Adipocyte (in vitro differentiated cells): Measurements from ENCODE around the gene FAF1.

Experiments
- DNase-seq: peaks from one replicate; pipeline ENCODE4 v3.0.0-alpha.2; 2015; ENCODE audit warnings: low read depth
- H3K27me3 ChIP-seq: replicated peaks from 2 replicates; pipeline ENCODE4 v1.7.0; 2013; ENCODE audit warnings: mild to moderate bottlenecking, low read length, moderate library complexity; ENCODE audit not compliant: control insufficient read depth, insufficient read depth
- H3K36me3 ChIP-seq: 2 replicates; pipeline ENCODE4 v1.7.0; 2013; ENCODE audit warnings: low read length, mild to moderate bottlenecking, moderate library complexity; ENCODE audit not compliant: control insufficient read depth, insufficient read depth, severe bottlenecking
- H3K4me1 ChIP-seq: 2 replicates; pipeline ENCODE4 v1.7.0; 2013; ENCODE audit warnings: mild to moderate bottlenecking, low read length, moderate library complexity; ENCODE audit not compliant: control insufficient read depth, insufficient read depth
- H3K4me3 ChIP-seq: 2 replicates; pipeline ENCODE4 v1.7.0; 2013; ENCODE audit warnings: mild to moderate bottlenecking, low read length, moderate library complexity
- H3K9ac ChIP-seq: 2 replicates; pipeline ENCODE4 v1.7.0; 2013; ENCODE audit warnings: mild to moderate bottlenecking, low read length, moderate library complexity
- H3K9me3 ChIP-seq: 2 replicates; pipeline ENCODE4 v1.7.0; 2013; ENCODE audit warnings: mild to moderate bottlenecking, low read length, moderate library complexity; ENCODE audit not compliant: control insufficient read depth

FAF1 gene

GRCh38 chr1:50861772-50862171, 98.3 kb downstream of the FAF1 start:
- H3K9me3 ChIP-seq: peaks cover 14% of the 10 kb centered on the region
- H3K27me3 ChIP-seq: no peaks in the 10 kb centered on the region
- H3K4me1 ChIP-seq: no peaks in the 10 kb centered on the region
- no peak overlapping the region for H3K4me3 ChIP-seq
- no peak for DNase-seq
- no peaks in the 10 kb centered on the region for H3K36me3 ChIP-seq
- no peak overlapping the region for H3K9ac ChIP-seq

GRCh38 chr1:50860702-50861101, 99.4 kb downstream of the FAF1 start:
- Histone ChIP-seq H3K36me3 (no peaks in the 10 kb centered on the region), H3K4me1 (no peaks in the 10 kb centered on the region), H3K4me3 (no peak overlapping the region), H3K9ac (no peak overlapping the region), H3K9me3 (peaks cover 14% of the 10 kb centered on the region), H3K27me3 (no peaks in the 10 kb centered on the region)
- no peak for DNase-seq

DNA sequence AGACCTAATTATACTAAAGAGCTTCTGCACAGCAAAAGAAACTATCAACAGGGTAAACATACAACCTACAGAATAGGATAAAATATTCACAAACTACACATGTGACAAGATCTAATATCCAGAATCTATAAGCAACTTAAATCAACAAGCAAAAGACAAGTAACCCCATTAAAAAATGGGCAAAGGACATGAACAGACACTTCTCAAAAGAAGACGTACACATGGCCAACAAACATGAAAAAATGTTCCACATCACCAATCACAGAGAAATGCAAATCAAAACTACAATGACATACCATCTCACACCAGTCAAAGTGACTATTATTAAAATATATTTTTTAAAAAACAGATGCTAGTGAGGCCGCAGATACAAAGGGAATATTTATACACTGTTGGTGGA, 99.8 kb downstream of the FAF1 start:
- Histone ChIP-seq H3K9ac (no peak overlapping the region), H3K4me1 (no peaks in the 10 kb centered on the region)

GRCh38 chr1:50859657-50860056, 100.4 kb downstream of the FAF1 start:
- no peak for DNase-seq
- Histone ChIP-seq H3K27me3 (no peaks in the 10 kb centered on the region), H3K9ac (no peak overlapping the region), H3K4me1 (no peaks in the 10 kb centered on the region), H3K9me3 (peaks cover 14% of the 10 kb centered on the region), H3K36me3 (no peaks in the 10 kb centered on the region), H3K4me3 (no peak overlapping the region)

More for the DNA sequence above, 99.8 kb downstream of the FAF1 start:
- no peak overlapping the region for H3K4me3 ChIP-seq
- H3K9me3 ChIP-seq: peaks cover 14% of the 10 kb centered on the region
- no peaks in the 10 kb centered on the region for H3K36me3 ChIP-seq
- DNase-seq: no peak
- no peaks in the 10 kb centered on the region for H3K27me3 ChIP-seq

GRCh38 chr1:50858761-50859160, 101.3 kb downstream of the FAF1 start:
- no peak overlapping the region for H3K9ac ChIP-seq
- no peaks in the 10 kb centered on the region for H3K27me3 ChIP-seq
- H3K9me3 ChIP-seq: peaks cover 14% of the 10 kb centered on the region
- DNase-seq: no peak
- no peaks in the 10 kb centered on the region for H3K36me3 ChIP-seq
- no peak overlapping the region for H3K4me3 ChIP-seq
- H3K4me1 ChIP-seq: peaks cover 5% of the 10 kb centered on the region

GRCh38 chr1:50857702-50858101, 102.4 kb downstream of the FAF1 start:
- Histone ChIP-seq H3K4me3 (no peak overlapping the region), H3K4me1 (peaks cover 15% of the 10 kb centered on the region), H3K27me3 (no peaks in the 10 kb centered on the region), H3K9me3 (peaks cover 14% of the 10 kb centered on the region), H3K36me3 (no peaks in the 10 kb centered on the region), H3K9ac (no peak overlapping the region)
- no peak for DNase-seq

GRCh38 chr1:50853325-50853724, 106.7 kb downstream of the FAF1 start:
- Histone ChIP-seq H3K27me3 (no peaks in the 10 kb centered on the region), H3K4me1 (peaks cover 19% of the 10 kb centered on the region), H3K9ac (peak overlapping the region; percentile 44), H3K36me3 (no peaks in the 10 kb centered on the region), H3K4me3 (peak overlapping the region; percentile 64), H3K9me3 (no peaks in the 10 kb centered on the region)
- no peak for DNase-seq

- Histone ChIP-seq H3K36me3 (no peaks in the 10 kb centered on the region), H3K27me3 (no peaks in the 10 kb centered on the region), H3K9me3 (no peaks in the 10 kb centered on the region), H3K9ac (peak overlapping the region; percentile 44), H3K4me3 (peak overlapping the region; percentile 64), H3K4me1 (peaks cover 19% of the 10 kb centered on the region)
- no peak for DNase-seq
These were observed 107.2 kb downstream of the FAF1 start for GRCh38 chr1:50852889-50853288.

DNA sequence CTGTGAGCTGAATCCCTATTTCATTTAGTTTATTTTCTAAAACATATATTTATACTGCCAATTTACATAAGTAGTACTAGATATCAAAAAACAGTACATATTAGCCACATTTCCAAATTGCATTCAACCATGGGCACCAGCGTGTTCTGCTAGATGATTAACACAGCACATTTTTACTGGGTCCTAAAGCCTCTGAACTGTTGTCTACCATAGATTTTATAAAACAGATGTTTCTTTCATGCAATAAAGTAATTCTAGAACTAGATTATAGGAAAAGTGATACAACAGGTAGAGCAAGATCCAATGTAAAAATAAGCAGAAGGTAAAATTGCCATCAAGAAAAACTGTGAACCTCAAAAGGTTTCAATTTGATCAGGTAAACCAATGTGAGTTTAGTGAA, 108.6 kb downstream of the FAF1 start:
- peaks cover 19% of the 10 kb centered on the region for H3K4me1 ChIP-seq
- no peaks in the 10 kb centered on the region for H3K27me3 ChIP-seq
- H3K4me3 ChIP-seq: no peak overlapping the region
- H3K36me3 ChIP-seq: no peaks in the 10 kb centered on the region
- H3K9ac ChIP-seq: no peak overlapping the region
- peaks cover 9% of the 10 kb centered on the region for H3K9me3 ChIP-seq
- DNase-seq: no peak

GRCh38 chr1:50851034-50851433, 109.0 kb downstream of the FAF1 start:
- H3K9me3 ChIP-seq: peaks cover 9% of the 10 kb centered on the region
- no peak overlapping the region for H3K9ac ChIP-seq
- peaks cover 19% of the 10 kb centered on the region for H3K4me1 ChIP-seq
- no peaks in the 10 kb centered on the region for H3K36me3 ChIP-seq
- H3K27me3 ChIP-seq: no peaks in the 10 kb centered on the region
- no peak for DNase-seq
- no peak overlapping the region for H3K4me3 ChIP-seq

GRCh38 chr1:50847303-50847702, 112.8 kb downstream of the FAF1 start:
- no peaks in the 10 kb centered on the region for H3K36me3 ChIP-seq
- peaks cover 9% of the 10 kb centered on the region for H3K9me3 ChIP-seq
- H3K27me3 ChIP-seq: no peaks in the 10 kb centered on the region
- no peak overlapping the region for H3K4me3 ChIP-seq
- peaks cover 2% of the 10 kb centered on the region for H3K4me1 ChIP-seq
- no peak overlapping the region for H3K9ac ChIP-seq
- DNase-seq: no peak

DNA sequence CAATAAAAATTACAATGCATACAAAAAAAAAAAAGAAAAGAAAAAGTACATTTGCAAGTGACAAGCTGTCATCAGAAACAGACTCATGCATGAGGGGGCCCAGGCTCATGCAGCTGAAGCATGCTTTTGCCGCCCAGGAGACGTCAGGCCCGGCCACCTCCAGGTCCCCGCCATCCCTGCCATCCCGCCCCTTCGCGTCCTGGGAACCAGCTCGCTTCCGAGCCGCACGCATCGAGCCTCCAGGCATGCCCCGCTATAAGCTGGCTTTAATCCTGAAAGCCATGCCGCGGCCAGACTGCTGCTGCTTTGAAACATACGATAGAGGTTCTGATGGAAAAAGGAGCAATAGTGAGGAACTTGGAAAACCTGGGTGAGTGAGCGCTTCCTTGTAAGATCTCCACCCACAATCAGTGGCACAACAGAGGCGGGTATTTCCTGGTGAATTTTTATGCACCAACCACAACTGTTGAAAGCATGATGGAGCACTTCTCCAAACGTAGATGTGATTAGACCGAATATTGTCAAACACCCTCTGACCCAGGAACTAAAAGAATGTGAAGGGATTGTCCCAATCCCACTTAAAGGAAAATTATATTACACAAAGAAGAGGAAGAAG, 113.7 kb downstream of the FAF1 start:
- H3K4me3 ChIP-seq: no peak overlapping the region
- DNase-seq: no peak

More for the DNA sequence above, 113.7 kb downstream of the FAF1 start:
- Histone ChIP-seq H3K9ac (no peak overlapping the region), H3K36me3 (no peaks in the 10 kb centered on the region), H3K4me1 (peaks cover 11% of the 10 kb centered on the region), H3K9me3 (peaks cover 9% of the 10 kb centered on the region), H3K27me3 (no peaks in the 10 kb centered on the region)
